GM23338 (cell line): ENCODE data around the gene OR2W1. TPM values are rescaled to one million over a fixed set of nuclear protein-coding genes. Genes with fewer than 3 reads are reported as not detected.
A peak's percentile ranks its signal among the peaks of the same experiment; 100 is the strongest.

Experiments
- ATAC-seq: fragments of 200-7000 bp; cut with Tn5 transposase; 3 replicates; pipeline ENCODE4 v1.9.1; 2020
- DNase-seq: peaks from one replicate; pipeline ENCODE4 v3.0.0-alpha.2; 2015; ENCODE audit warnings: low spot score
- H2AFZ ChIP-seq: fragments of 200-600 bp; sonication (generic); 2 replicates; pipeline ENCODE4 v1.8.0; 2016; ENCODE audit warnings: antibody characterized with exemption, mild to moderate bottlenecking, moderate library complexity
- H3F3A ChIP-seq: fragments of 200-600 bp; sonication (generic); replicated peaks from 2 replicates; pipeline ENCODE4 v1.8.0; 2017; ENCODE audit warnings: antibody characterized with exemption, mixed run types, low read depth
- H3K27ac ChIP-seq: fragments of 200-600 bp; sonication (generic); 2 replicates; pipeline ENCODE4 v1.6.1; 2016; ENCODE audit warnings: low read depth
- H3K27me3 ChIP-seq: fragments of 200-600 bp; sonication (generic); 2 replicates; pipeline ENCODE4 v1.8.0; 2016; ENCODE audit warnings: mild to moderate bottlenecking, mixed run types, moderate library complexity; ENCODE audit not compliant: insufficient read depth
- H3K36me3 ChIP-seq: fragments of 200-600 bp; sonication (generic); 2 replicates; pipeline ENCODE4 v1.8.0; 2016; ENCODE audit warnings: mild to moderate bottlenecking; ENCODE audit not compliant: insufficient read depth
- H3K4me1 ChIP-seq: fragments of 200-600 bp; sonication (generic); 2 replicates; pipeline ENCODE4 v1.8.0; 2016; ENCODE audit warnings: mild to moderate bottlenecking, moderate library complexity; ENCODE audit not compliant: insufficient read depth
- H3K4me2 ChIP-seq: fragments of 200-600 bp; sonication (generic); 2 replicates; pipeline ENCODE4 v1.7.1; 2017; ENCODE audit warnings: mixed run types
- H3K4me3 ChIP-seq: fragments of 200-600 bp; sonication (generic); 2 replicates; pipeline ENCODE4 v1.6.1; 2016; ENCODE audit warnings: mixed run types
- H3K79me2 ChIP-seq: fragments of 200-600 bp; sonication (generic); replicated peaks from 2 replicates; pipeline ENCODE4 v1.8.0; 2017; ENCODE audit warnings: mild to moderate bottlenecking; ENCODE audit not compliant: insufficient read depth
- H3K9me2 ChIP-seq: fragments of 200-600 bp; sonication (generic); 2 replicates; pipeline ENCODE4 v1.8.0; 2017; ENCODE audit not compliant: insufficient read depth
- H4K20me1 ChIP-seq: fragments of 200-600 bp; sonication (generic); replicated peaks from 2 replicates; pipeline ENCODE4 v1.8.0; 2017; ENCODE audit warnings: mild to moderate bottlenecking; ENCODE audit not compliant: insufficient read depth
- H3K27ac Mint-ChIP-seq: 2 replicates; pipeline ENCODE4 v1.8.0; 2020; ENCODE audit warnings: inconsistent platforms, mild to moderate bottlenecking, moderate library complexity, mixed read lengths
- H3K27me3 Mint-ChIP-seq: 3 replicates; pipeline ENCODE4 v1.8.0; 2022; ENCODE audit warnings: low read depth, mild to moderate bottlenecking, moderate library complexity, mixed read lengths, inconsistent platforms; ENCODE audit not compliant: insufficient read depth, poor library complexity
- H3K36me3 Mint-ChIP-seq: 3 replicates; pipeline ENCODE4 v1.8.0; 2021; ENCODE audit warnings: low read depth, mild to moderate bottlenecking, inconsistent platforms, moderate library complexity, mixed read lengths
- H3K4me1 Mint-ChIP-seq: 3 replicates; pipeline ENCODE4 v1.8.0; 2020; ENCODE audit warnings: mild to moderate bottlenecking, inconsistent platforms, mixed read lengths
- H3K4me3 Mint-ChIP-seq: 3 replicates; pipeline ENCODE4 v1.8.0; 2021; ENCODE audit warnings: moderate library complexity, mild to moderate bottlenecking, inconsistent platforms, mixed read lengths
- H3K9me3 Mint-ChIP-seq: 3 replicates; pipeline ENCODE4 v1.8.0; 2020; ENCODE audit warnings: moderate library complexity, mild to moderate bottlenecking, inconsistent platforms, mixed read lengths
- POLR2AphosphoS5 ChIP-seq: IDR thresholded peaks from 2 replicates; pipeline ENCODE4 v1.6.1; 2016; ENCODE audit warnings: antibody characterized with exemption, low read depth
- REST ChIP-seq: IDR thresholded peaks from one replicate; pipeline ENCODE4 v1.6.1; 2018; ENCODE audit warnings: antibody characterized with exemption; ENCODE audit not compliant: unreplicated experiment
- STAT1 ChIP-seq: IDR thresholded peaks from one replicate; pipeline ENCODE4 v1.6.1; 2016; ENCODE audit warnings: antibody characterized with exemption; ENCODE audit not compliant: unreplicated experiment
- ZNF114 ChIP-seq: fragments of 250-450 bp; sonication (Bioruptor Pico); IDR thresholded peaks from 2 replicates; pipeline ENCODE4 v1.5.0; 2020; ENCODE audit warnings: mild to moderate bottlenecking, moderate library complexity
- polyA plus RNA-seq: library from polyadenylated mRNA; unstranded; fragments of >200 nt; fragmentation: Nextera tagmentation; extraction: Ambion mirVana; gene quantifications from 2 replicates; pipeline ENCODE4 v1.2.1, GENCODE V29; 2016
- total RNA-seq: library from RNA; depleted of rRNA; stranded (reverse); fragments of >200 nt; shearing (Covaris generic); gene quantifications from 2 replicates; pipeline ENCODE4 v1.2.3, GENCODE V29; 2014
- TF ChIP-seq, protein P1 (sequence below): IDR thresholded peaks from 2 replicates; pipeline ENCODE4 v1.6.1; 2016; ENCODE audit warnings: antibody characterized with exemption

Gene OR2W1
- total and polyA plus RNA-seq, 2 experiments from 2014 or later = not detected

- Mint-ChIP-seq H3K36me3 (no peaks in the 10 kb centered on the region), H3K27ac (peak within 1 kb of the TSS; percentile 93), H3K27me3 (peaks cover 11% of the 10 kb centered on the region), H3K4me3 (peak within 1 kb of the TSS; percentile 87), H3K9me3 (no peaks in the 10 kb centered on the region), H3K4me1 (peaks cover 8% of the 10 kb centered on the region; the same call in 2 of the 3 replicates)
- peak within 1 kb of the TSS; percentile 48 for H3K4me3 ChIP-seq
- H3K79me2 ChIP-seq = no peaks in the 10 kb centered on the region
- no peaks in the 10 kb centered on the region for H4K20me1 ChIP-seq
- no peaks in the 10 kb centered on the region for H3F3A ChIP-seq
- H3K27me3 ChIP-seq = peaks cover 21% of the 10 kb centered on the region
- ATAC-seq = peak; percentile 99
- H2AFZ ChIP-seq = no peak within 1 kb of the TSS
- peak; percentile 86 for DNase-seq
- no peaks in the 10 kb centered on the region for H3K9me2 ChIP-seq
- no peaks in the 10 kb centered on the region for H3K36me3 ChIP-seq
- TF ChIP-seq POLR2AphosphoS5 (peak; percentile 76), REST (no peak), ZNF114 (CRISPR knock-in tag) (no peak)
- TF ChIP-seq, protein P1, sequence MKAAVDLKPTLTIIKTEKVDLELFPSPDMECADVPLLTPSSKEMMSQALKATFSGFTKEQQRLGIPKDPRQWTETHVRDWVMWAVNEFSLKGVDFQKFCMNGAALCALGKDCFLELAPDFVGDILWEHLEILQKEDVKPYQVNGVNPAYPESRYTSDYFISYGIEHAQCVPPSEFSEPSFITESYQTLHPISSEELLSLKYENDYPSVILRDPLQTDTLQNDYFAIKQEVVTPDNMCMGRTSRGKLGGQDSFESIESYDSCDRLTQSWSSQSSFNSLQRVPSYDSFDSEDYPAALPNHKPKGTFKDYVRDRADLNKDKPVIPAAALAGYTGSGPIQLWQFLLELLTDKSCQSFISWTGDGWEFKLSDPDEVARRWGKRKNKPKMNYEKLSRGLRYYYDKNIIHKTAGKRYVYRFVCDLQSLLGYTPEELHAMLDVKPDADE = peak; percentile 62
- no peak within 1 kb of the TSS for H3K27ac ChIP-seq
- peak within 1 kb of the TSS; percentile 45 for H3K4me2 ChIP-seq
- H3K4me1 ChIP-seq = no peaks in the 10 kb centered on the region
Measured at GRCh38 chr6:29005183-29005885, 39.6 kb downstream of the OR2W1 start, which contains the start of gene ZNF311. Gene ZNF311, minus strand, starts transcription at chr6:29005315. Its CDS starts 1,361 bp downstream, at chr6:29003954.

- Mint-ChIP-seq H3K4me1 (no peaks in the 10 kb centered on the region), H3K27ac (no peak overlapping the region), H3K36me3 (peaks cover 27% of the 10 kb centered on the region), H3K9me3 (peaks cover 28% of the 10 kb centered on the region), H3K4me3 (no peak overlapping the region), H3K27me3 (peaks cover 6% of the 10 kb centered on the region)
- Histone ChIP-seq H3K4me3 (no peak overlapping the region), H3K4me1 (no peaks in the 10 kb centered on the region), H4K20me1 (no peaks in the 10 kb centered on the region), H3K79me2 (no peaks in the 10 kb centered on the region), H3K27me3 (no peaks in the 10 kb centered on the region), H3K9me2 (no peaks in the 10 kb centered on the region), H2AFZ (no peak overlapping the region), H3F3A (no peaks in the 10 kb centered on the region), H3K4me2 (no peak overlapping the region), H3K27ac (no peak overlapping the region), H3K36me3 (no peaks in the 10 kb centered on the region)
- DNase-seq (no peak), ATAC-seq (no peak)
- TF ChIP-seq REST = no peak
- no peak for TF ChIP-seq STAT1
Measured at GRCh38 chr6:28996844-28997510, 48.0 kb downstream of the OR2W1 start.
